Activated CD8-positive, alpha-beta T cell treated with anti-CD3 and anti-CD28 coated beads for 36 hours (primary cell): ENCODE results near the gene MACROD2. TPM values are rescaled to one million over a fixed set of nuclear protein-coding genes. Genes with fewer than 3 reads are reported as not detected.
"Not testable (repeated sequence)": the region's sequence is repeated elsewhere in the genome, so short reads cannot be mapped to it uniquely, and the experiment has no call there.

Experiments
- ATAC-seq: fragments of 200-7000 bp; cut with Tn5 transposase; one replicate; pipeline ENCODE4 v1.10.0; 2021; ENCODE audit warnings: mild to moderate bottlenecking, moderate library complexity
- CTCF ChIA-PET: fragments of 350-600 bp; sonication (Branson Sonifier 250); formaldehyde crosslinking; loops from one replicate; lab custom pipeline; 2021; ENCODE audit warnings: antibody characterized with exemption; lab: Charles Lee
- POLR2A ChIA-PET: fragments of 350-600 bp; sonication (Branson Sonifier 250); formaldehyde crosslinking; loops from one replicate; lab custom pipeline; 2021; ENCODE audit warnings: antibody characterized with exemption; lab: Charles Lee
- DNase-seq: peaks from one replicate; pipeline ENCODE4 v3.0.0-alpha.2; 2020
- H3K27ac Mint-ChIP-seq: one replicate; pipeline ENCODE4 v1.8.0; 2021; ENCODE audit warnings: mild to moderate bottlenecking, mixed read lengths
- H3K27me3 Mint-ChIP-seq: one replicate; pipeline ENCODE4 v1.8.0; 2021; ENCODE audit warnings: mixed read lengths
- H3K36me3 Mint-ChIP-seq: one replicate; pipeline ENCODE4 v1.8.0; 2021; ENCODE audit warnings: low read depth, mixed read lengths
- H3K4me1 Mint-ChIP-seq: one replicate; pipeline ENCODE4 v1.8.0; 2021; ENCODE audit warnings: low read depth, mixed read lengths
- H3K4me3 Mint-ChIP-seq: one replicate; pipeline ENCODE4 v1.8.0; 2021; ENCODE audit warnings: mild to moderate bottlenecking, moderate library complexity, mixed read lengths
- H3K9me3 Mint-ChIP-seq: one replicate; pipeline ENCODE4 v1.8.0; 2021; ENCODE audit warnings: mixed read lengths
- intact Hi-C: fragments of 100-400 bp; cut with micrococcal nuclease; formaldehyde crosslinking; loops from one replicate; pipeline ENCODE4 v1.10.0; 2022
- total RNA-seq, 2 experiments: library from RNA; stranded (reverse); gene quantifications; one replicate each; pipeline ENCODE4 v1.2.3, GENCODE V29; 2021
- TF ChIP-seq, protein P1 (sequence below): fragments of 200-600 bp; IDR thresholded peaks from one replicate; pipeline ENCODE4 v1.8.0; 2022; ENCODE audit warnings: antibody characterized with exemption, mild to moderate bottlenecking

The MACROD2 gene
- total RNA-seq, 2 experiments from 2014 or later: not detected

DNA sequence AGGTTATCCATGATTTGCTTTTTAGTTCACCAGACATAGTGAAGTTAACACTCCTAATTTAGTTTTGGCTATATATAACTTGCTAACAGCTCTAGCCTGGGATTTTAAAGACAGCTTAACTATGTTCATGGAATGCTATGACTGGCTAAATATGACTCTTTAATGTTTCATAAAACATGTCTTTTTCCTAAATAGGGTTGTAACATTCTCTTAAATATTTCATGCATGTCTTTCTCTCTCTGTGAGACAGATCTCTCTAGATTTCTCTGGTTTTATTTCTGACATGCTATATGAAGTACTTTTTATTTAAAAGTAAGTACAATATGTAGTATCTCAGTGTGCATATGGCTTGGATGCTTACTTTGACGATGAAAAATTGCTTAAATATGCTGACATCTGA is 35.7 kb downstream of the MACROD2 start:
- ChIA-PET POLR2A (no interaction called here), CTCF (no interaction called here)
- intact Hi-C loops: no loop called here
- no peaks in the 10 kb centered on the region for H3K9me3 Mint-ChIP-seq
- TF ChIP-seq, protein P1, sequence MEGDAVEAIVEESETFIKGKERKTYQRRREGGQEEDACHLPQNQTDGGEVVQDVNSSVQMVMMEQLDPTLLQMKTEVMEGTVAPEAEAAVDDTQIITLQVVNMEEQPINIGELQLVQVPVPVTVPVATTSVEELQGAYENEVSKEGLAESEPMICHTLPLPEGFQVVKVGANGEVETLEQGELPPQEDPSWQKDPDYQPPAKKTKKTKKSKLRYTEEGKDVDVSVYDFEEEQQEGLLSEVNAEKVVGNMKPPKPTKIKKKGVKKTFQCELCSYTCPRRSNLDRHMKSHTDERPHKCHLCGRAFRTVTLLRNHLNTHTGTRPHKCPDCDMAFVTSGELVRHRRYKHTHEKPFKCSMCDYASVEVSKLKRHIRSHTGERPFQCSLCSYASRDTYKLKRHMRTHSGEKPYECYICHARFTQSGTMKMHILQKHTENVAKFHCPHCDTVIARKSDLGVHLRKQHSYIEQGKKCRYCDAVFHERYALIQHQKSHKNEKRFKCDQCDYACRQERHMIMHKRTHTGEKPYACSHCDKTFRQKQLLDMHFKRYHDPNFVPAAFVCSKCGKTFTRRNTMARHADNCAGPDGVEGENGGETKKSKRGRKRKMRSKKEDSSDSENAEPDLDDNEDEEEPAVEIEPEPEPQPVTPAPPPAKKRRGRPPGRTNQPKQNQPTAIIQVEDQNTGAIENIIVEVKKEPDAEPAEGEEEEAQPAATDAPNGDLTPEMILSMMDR: no peak
- H3K27me3 Mint-ChIP-seq: no peaks in the 10 kb centered on the region
- H3K36me3 Mint-ChIP-seq: no peaks in the 10 kb centered on the region
- no peak overlapping the region for H3K4me3 Mint-ChIP-seq
- H3K4me1 Mint-ChIP-seq: no peaks in the 10 kb centered on the region
- no peak overlapping the region for H3K27ac Mint-ChIP-seq
- ATAC-seq (no peak), DNase-seq (no peak)

DNA sequence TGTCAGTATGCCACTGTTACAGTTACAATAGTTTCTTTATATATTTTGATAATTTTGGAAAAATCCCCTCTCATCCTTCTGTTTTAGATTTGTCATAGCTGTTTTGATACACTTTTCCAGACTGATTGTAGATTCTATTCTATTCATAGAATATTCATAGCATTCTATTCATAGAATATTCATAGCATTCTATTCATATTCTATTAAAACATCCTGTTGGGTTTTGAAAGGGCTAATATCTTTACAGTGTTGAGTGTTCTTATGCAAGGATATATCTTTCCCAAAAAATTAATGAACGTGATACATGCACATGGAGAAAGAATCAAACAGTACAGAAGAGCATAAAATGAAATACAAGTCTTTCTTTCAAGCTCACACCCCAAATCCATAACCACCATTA is 38.0 kb downstream of the MACROD2 start:
- Mint-ChIP-seq H3K4me1 (no peaks in the 10 kb centered on the region), H3K27ac (no peak overlapping the region), H3K4me3 (no peak overlapping the region), H3K9me3 (no peaks in the 10 kb centered on the region), H3K36me3 (no peaks in the 10 kb centered on the region), H3K27me3 (no peaks in the 10 kb centered on the region)
- TF ChIP-seq, protein P1: no peak
- DNase-seq: no peak
- CTCF ChIA-PET: no interaction called here
- no peak for ATAC-seq
- intact Hi-C loops: no loop called here
- POLR2A ChIA-PET: no interaction called here

DNA sequence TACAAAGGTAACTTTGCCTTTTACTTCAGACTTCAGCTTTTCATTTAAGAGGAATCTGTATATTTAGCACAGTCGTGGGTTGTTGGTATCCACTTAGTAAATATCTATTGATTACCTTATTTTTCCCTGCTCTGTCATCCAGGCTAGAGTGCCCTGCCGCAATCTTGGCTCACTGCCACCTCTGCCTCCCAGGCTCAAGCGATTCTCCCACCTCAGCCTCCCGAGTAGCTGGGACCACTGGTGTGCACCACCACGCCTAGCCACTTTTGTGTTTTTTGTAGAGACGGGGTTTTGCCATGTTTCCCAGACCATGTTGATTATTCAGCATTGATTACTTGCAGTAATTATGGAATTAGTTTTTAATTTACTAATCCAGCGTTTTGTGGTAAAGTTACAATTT is 41.3 kb downstream of the MACROD2 start:
- H3K9me3 Mint-ChIP-seq: no peaks in the 10 kb centered on the region
- ChIA-PET CTCF (no interaction called here), POLR2A (no interaction called here)
- DNase-seq (no peak), ATAC-seq (no peak)
- H3K27ac Mint-ChIP-seq: no peak overlapping the region
- TF ChIP-seq, protein P1: no peak
- H3K36me3 Mint-ChIP-seq: no peaks in the 10 kb centered on the region
- intact Hi-C loops: no loop called here
- no peak overlapping the region for H3K4me3 Mint-ChIP-seq
- H3K4me1 Mint-ChIP-seq: no peaks in the 10 kb centered on the region
- H3K27me3 Mint-ChIP-seq: no peaks in the 10 kb centered on the region

DNA sequence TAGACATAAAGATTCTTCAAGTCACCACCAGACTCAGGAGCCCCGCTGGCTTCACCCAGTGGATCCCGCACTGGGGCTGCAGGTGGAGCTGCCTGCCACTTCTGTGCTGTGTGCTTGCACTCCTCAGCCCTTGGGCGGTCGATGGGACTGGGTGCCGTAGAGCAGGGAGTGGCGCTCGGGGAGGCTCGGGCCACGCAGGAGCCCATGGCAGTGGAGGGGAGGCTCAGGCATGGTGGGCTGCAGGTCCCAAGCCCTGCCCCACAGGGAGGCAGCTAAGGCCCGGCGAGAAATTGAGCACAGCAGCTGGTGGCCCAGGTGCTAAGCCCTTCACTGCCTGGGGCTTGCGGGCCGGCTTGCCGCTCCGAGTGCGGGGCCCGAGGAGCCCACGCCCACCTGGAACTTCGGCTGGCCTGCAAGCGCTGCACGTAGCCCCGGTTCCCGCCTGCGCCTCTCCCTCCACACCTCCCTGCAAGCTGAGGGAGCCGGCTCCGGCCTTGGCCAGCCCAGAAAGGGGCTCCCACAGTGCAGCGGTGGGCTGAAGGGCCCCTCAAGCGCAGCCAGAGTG is 49.5 kb downstream of the MACROD2 start:
- CTCF ChIA-PET, H3K27me3 Mint-ChIP-seq, DNase-seq, H3K9me3 Mint-ChIP-seq, ATAC-seq, H3K36me3 Mint-ChIP-seq, POLR2A ChIA-PET, H3K4me1 Mint-ChIP-seq, intact Hi-C loops, H3K27ac Mint-ChIP-seq, H3K4me3 Mint-ChIP-seq: not testable (repeated sequence)

DNA sequence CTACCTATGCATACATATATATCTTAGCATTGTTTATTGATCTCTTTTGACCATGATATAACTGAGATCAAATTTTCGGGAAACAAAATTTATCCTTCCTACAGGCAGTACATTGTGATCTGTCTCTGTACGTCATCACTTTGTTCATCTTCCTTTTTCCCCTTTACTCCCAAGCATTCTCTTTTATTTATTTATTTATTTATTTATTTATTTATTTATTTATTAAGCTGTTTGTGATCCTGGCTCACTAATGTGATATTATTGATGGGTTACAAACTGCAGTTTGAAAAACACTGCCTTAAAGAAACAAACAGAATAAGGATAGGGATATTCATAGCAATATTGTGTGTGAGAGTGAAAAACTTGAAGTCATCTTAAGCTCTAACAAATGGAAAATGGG is 51.2 kb downstream of the MACROD2 start:
- H3K4me1 Mint-ChIP-seq: no peaks in the 10 kb centered on the region
- intact Hi-C loops: no loop called here
- H3K36me3 Mint-ChIP-seq: no peaks in the 10 kb centered on the region
- H3K9me3 Mint-ChIP-seq: no peaks in the 10 kb centered on the region
- ChIA-PET CTCF (no interaction called here), POLR2A (no interaction called here)
- ATAC-seq (no peak), DNase-seq (no peak)
- H3K4me3 Mint-ChIP-seq: no peak overlapping the region
- no peak overlapping the region for H3K27ac Mint-ChIP-seq
- TF ChIP-seq, protein P1: no peak
- no peaks in the 10 kb centered on the region for H3K27me3 Mint-ChIP-seq

DNA sequence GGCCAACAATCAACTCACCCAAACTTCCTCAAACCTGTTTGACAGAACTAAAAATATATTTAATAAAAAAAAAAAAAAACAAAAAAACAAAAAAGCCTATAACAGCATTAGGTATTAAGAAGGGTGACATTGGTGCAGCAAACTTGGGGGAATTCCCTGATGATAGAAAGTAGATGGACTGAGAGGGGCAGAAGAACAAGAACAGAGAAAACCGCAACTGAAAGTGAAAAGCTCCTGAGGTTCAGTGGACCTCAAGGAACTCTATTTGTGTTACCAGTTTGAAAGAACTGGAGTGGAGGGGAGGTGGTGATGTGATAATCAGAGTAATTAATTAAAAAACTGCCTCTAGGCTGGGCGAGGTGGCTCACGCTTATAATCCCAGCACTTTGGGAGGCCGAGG is 53.8 kb downstream of the MACROD2 start:
- TF ChIP-seq, protein P1: no peak
- no peak for DNase-seq
- Mint-ChIP-seq H3K4me1 (no peaks in the 10 kb centered on the region), H3K4me3 (no peak overlapping the region), H3K36me3 (no peaks in the 10 kb centered on the region), H3K27me3 (no peaks in the 10 kb centered on the region), H3K27ac (no peak overlapping the region), H3K9me3 (no peaks in the 10 kb centered on the region)
- POLR2A ChIA-PET: no interaction called here
- intact Hi-C loops: no loop called here
- CTCF ChIA-PET: no interaction called here
- no peak for ATAC-seq
